GM12892 (cell line): ENCODE measurements around the gene SLC66A2.

Source experiments
- POLR2A ChIP-seq: IDR thresholded peaks from 2 replicates; pipeline ENCODE4 v1.6.1; 2011; ENCODE audit warnings: low read depth, low read length, control low read depth
- POLR2AphosphoS5 ChIP-seq: IDR thresholded peaks from 2 replicates; pipeline ENCODE4 v1.6.1; 2011; ENCODE audit warnings: low read depth, low read length, control low read depth
- TAF1 ChIP-seq: IDR thresholded peaks from 2 replicates; pipeline ENCODE4 v1.6.1; 2011; ENCODE audit warnings: low read depth, mild to moderate bottlenecking, control low read depth, low read length, borderline replicate concordance

DNA sequence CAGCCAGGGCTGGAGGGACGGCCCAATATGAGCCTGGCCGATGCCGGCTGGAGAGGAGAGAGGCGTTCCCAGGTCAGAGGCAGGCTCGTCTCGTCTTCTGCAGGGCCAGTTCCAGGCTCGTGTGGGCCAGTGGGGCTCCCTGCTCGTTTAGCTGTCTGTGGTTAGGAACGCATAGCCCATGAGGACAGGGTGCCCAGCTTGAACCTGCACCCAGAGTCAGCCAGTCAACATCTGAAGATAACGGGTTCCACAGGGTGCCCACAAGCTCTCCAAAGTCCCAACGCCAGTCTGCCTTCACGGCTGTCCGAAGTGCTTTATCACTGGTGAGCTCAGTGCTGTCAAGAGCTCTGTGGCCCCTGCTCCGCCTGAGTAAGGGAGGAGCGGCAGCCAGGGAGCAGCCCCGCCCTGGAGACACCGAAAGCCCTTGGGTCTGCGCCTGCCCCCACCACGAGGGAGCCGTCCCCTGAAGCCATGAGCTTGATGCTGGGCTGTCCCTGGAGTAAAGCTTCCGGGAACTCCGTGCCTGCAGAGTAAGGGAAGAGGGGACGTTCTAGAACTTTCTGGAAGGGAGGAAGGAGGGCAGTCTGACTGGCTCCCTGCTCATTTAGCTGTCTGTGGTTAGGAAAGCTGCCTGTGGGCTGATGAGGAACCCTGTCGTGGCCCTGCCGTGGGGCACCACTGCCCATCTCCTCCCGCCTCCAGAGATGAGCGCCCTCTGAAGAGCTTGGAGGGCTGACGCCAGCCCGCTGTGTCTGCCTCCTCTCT is 10.3 kb upstream of the SLC66A2 start:
- TF ChIP-seq POLR2A: no peak
- no peak for TF ChIP-seq POLR2AphosphoS5
- no peak for TF ChIP-seq TAF1
